Brain pericyte (primary cell): Measurements from ENCODE around the gene CFAP52.
"Not testable (repeated sequence)": the region's sequence is repeated elsewhere in the genome, so short reads cannot be mapped to it uniquely, and the experiment has no call there.

Source experiments
- DNase-seq: peaks from one replicate; pipeline ENCODE4 v3.0.0-alpha.2; 2012; ENCODE audit warnings: low read depth, low spot score

Gene CFAP52

GRCh38 chr17:9571201-9571600, 5.2 kb upstream of the CFAP52 start:
- no peak for DNase-seq

DNA sequence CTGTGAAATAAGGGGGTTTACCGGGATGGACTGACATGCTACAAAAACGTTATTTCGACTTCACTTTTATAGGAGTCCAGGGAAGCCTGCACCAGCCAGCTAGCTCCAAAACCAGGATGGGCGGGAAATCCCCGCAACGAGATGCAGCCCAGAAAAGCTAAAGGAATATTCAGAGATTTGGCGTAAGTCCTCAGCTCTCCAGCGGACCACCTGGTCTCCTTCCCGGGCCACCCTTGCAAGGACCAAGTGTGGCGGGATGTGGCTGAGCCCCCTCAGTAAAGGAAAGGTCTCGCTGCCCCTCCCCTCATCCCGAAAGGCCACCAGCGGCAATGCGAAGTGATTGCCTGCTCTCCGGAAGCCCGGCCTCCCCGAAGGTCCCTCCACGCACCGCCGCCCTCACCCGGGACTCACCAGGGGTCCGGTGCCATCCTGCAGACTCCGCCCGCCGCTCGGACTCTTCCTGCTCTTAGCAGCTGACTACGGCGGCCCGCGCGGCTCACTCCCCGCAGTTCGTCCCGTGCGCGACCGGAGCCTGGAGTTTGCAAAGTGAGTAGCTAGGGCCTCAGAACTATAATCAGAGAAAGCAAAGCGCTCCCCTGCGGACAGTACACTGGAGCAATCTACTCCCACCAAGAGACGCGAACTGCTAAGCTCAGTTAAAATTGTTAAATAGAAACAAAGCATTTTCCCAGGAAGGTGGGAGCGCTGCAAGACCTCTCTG, 901 bp upstream of the CFAP52 start, which contains the start of gene STX8:
STX8 (minus strand) TSS at position 440 of the 721 bp plus-strand sequence; CDS start at position 428, 12 bp downstream.
- peak; percentile 64 for DNase-seq

DNA sequence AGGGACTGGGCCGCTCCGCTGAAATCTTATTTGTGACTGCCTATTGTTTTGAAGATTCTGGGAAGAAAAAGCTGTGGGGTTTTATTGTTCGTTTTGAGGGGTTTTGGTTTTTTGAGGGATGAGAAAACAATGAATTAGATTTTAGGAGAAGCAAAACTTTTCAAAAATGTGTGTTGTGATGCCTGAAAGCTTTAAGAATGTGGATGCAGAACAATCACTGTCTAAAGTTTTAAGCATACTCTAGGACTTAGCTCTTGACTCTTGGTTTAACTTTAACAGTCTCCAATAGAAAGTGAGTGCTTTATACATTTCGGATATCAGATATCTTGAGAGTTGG, 899 bp downstream of the CFAP52 start:
- DNase-seq = no peak

GRCh38 chr17:9587969-9588656, 11.7 kb downstream of the CFAP52 start:
- DNase-seq = no peak

GRCh38 chr17:9594065-9594464, 17.6 kb downstream of the CFAP52 start:
- DNase-seq = no peak

- not testable (repeated sequence) for DNase-seq
These were observed 21.2 kb downstream of the CFAP52 start for GRCh38 chr17:9597638-9598037.

DNA sequence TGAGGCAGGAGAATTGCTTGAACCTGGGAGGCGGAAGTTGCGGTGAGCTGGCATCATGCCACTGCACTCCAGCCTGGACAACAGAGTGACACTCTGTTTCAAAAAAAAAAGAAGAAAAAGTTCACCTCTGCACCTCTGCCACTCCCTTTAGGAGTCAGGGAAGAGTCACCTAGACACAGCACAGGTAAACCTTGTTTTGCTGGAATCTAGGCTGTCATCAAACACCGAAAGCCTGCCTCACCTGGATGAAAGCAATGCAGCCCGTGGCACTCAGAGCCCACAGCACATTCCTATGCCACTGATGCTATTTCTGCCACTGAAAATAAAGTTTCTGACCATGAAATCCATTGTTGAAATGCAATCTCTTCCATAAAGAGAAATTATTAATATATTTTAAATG, 22.2 kb downstream of the CFAP52 start:
- no peak for DNase-seq

DNA sequence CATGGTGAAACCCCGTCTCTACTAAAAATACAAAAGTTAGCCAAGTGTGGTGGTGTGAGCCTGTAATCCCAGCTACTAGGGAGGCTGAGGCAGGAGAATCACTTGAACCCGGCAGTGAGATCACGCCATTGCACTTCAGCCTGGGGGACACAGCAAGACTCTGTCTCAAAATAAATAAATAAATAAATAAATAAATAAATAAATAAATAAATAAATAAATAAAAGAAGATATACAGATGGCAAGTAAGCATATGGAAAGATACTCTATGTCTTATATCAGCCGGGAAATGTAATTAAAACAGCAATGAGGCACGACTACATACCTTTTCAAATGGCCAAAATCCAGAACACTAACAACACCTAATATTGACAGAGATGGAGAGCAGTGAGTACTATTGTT, 28.1 kb downstream of the CFAP52 start:
- DNase-seq = not testable (repeated sequence)

DNA sequence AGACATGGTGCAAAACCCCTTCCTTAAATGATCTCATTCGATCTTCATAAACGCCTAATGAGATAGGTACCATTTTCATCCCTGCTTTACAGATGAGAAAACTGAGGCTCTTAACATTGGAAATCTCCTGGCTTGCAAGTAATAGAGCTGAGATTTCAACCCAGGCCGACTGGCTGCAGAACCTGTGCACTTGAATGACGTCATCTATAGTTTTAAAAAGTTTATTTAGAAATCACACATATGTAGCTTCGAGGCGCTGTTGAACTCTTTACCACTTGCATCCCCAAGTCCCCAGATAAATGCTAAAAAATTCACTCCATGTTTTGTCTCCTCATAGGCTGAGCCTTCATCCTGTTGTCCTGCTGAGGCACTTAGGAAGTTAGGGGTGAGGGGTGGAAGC, 30.0 kb downstream of the CFAP52 start:
- DNase-seq = no peak

DNA sequence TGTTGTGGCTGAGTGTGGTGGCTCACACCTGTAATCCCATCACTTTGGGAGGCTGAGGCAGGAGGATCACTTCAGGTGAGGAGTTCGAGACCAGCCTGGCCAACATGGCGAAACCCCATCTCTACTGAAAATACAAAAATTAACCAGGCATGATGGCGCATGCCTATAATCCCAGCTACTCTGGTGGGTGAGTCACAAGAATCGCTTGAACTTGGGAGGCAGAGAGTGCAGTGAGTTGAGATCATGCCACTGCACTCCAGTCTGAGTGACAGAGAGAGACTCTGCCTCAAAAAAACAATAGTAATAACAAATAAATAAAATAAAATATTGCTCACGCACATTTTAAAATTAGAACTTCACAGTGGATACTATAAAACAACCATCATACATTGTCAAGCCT, 30.6 kb downstream of the CFAP52 start:
- DNase-seq = not testable (repeated sequence)

- no peak for DNase-seq
These were observed 35.1 kb downstream of the CFAP52 start for GRCh38 chr17:9611557-9611956.

- DNase-seq = no peak
These were observed 35.6 kb downstream of the CFAP52 start for GRCh38 chr17:9612006-9612405.

- DNase-seq = no peak
These were observed 39.0 kb downstream of the CFAP52 start for GRCh38 chr17:9615486-9615885.

DNA sequence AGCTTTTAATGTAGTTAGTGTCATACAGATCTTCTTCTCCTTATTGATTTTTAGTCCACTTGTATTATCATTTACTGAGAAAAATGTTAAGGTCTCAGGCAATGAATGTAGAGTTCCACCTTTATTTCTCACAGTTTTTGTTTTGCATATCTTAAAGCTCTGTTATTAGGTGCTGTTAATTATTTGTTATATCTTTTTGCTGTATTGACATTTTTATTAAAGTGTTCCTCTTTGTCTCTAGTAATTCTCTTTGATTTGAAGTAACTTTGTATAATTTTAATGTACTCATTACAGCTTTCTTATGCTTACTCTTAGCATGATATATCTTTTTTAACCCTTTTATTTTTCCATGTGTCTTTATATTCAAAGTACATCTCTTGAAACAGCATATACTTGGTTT, 46.5 kb downstream of the CFAP52 start:
- DNase-seq = no peak

DNA sequence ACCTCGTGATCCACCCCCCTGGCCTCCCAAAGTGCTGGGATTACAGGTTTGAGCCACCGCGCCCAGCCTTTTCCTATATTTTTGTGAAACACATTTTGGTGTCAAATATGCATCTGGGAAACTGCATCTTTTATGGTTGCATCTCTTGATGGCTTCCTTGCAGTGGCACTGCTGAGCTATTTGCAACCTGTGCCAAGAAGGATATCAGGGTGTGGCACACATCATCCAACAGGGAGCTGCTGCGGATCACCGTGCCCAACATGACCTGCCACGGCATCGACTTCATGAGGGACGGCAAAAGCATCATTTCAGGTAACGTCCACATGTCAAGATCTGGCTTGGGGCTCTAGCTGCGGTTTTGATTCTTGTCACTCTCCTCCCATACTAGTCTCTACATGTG, 52.1 kb downstream of the CFAP52 start:
- no peak for DNase-seq

DNA sequence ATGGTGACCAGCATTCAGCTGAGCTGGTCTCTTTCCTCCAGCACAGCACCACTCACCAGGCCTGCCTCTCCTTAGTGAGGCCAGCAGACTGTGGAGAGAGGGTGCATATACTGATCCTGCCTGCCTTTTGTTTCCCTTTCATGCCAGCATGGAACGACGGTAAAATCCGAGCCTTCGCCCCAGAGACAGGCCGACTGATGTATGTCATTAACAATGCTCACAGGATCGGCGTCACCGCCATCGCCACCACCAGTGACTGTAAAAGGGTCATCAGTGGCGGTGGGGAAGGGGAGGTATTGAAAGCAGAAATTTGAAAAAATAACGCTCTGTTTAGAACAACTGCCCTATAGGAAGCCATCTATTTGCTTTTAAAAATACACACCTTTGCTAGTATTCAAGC, 56.3 kb downstream of the CFAP52 start:
- DNase-seq = no peak

- DNase-seq = no peak
These were observed 58.9 kb downstream of the CFAP52 start for GRCh38 chr17:9635340-9635739.

GRCh38 chr17:9636501-9636900, 60.1 kb downstream of the CFAP52 start:
- no peak for DNase-seq

- DNase-seq = not testable (repeated sequence)
These were observed 63.9 kb downstream of the CFAP52 start for GRCh38 chr17:9640388-9640787.

DNA sequence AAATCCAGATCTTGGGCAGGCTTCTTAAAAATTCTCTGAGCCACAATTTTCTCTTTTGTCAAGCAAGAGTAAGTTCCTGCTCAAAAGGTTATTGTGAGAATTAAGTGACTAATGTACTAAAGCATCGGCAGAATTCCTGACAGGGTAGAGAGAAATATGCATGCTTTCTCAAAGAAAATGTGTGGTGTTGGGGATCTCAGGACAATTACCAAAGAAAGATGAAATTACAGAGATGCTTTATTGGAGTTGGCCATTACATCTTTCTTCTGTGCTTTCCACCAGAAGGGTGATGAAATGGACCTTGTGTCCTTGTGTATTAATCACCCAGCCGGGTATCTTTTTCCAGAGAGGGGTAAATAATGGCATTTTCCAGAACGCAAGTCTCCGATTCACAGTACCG, 67.2 kb downstream of the CFAP52 start:
- DNase-seq = no peak

DNA sequence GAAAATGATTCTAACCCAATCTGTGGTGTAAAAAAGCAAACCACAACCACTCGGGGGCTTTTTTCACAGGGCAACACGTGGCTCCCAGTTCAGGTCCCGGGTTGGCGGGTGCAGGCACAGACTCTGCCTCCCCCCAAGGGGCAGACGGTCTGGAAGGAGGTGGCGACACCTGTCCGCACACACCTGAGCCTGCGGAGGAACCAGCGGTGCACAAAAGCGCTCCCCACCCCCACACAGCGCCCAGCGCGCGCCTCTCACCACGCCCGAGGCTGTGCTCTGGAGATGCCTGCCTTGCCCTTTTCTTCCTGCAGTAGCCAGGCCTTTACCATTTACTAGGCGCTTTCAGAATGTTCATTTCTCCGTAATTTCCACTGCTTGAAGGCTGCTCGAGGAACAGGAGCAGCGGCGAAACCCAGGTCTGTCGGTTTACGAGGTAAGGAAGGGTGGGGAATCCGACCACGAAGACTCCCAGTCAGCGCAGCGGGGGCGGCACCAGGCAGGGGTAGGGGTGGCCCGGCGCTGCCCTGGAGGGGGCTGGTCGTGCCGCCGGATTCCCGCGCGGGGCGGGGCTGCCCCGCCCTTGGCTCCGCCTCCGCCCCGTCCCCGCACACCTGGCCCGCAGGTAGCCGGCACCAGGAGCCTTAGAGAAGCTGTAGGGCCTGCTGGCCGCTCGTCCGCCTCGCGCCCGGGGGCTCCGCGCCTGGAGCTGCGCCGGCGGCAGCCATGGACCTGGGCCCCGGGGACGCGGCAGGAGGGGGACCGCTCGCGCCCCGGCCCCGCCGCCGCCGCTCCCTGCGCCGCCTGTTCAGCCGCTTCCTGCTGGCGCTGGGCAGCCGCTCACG, 68.7 kb downstream of the CFAP52 start, which contains the start of gene USP43:
USP43 (plus strand) TSS at position 608 of the 842 bp plus-strand sequence; CDS start at position 724, 116 bp downstream.
- DNase-seq = no peak

DNA sequence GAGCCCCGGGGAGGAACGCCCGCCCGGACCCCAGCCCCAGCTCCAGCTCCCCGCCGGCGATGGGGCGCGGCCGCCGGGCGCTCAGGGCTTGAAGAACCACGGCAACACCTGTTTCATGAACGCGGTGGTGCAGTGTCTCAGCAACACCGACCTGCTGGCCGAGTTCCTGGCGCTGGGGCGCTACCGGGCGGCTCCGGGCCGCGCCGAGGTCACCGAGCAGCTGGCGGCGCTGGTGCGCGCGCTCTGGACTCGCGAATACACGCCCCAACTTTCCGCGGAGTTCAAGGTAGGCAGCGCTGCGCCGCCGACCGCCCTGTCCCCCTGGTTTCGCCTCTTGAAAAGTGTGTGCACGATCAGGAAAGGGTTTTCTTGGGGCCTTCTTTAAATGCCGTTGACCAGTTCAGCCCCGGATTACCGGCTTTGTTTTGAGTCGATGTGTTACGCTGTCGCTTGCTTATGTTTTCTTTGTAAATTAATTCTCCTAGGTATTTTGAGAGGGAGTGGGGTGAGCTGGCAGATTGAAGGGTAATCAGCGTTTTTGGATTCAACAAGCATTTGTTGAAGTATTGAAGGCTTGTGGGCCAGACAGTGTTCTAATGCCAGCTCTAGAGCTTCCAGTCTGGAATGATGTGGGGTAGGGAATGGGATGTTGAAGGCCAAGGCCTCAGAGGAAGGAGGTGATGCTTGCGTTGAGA, 69.6 kb downstream of the CFAP52 start:
- DNase-seq = no peak
